CD14-positive monocyte (primary cell): ENCODE data around the gene GABARAP. TPM values are rescaled to one million over a fixed set of nuclear protein-coding genes. Genes with fewer than 3 reads are reported as not detected.
A peak's percentile ranks its signal among the peaks of the same experiment; 100 is the strongest.

Experiments
- DNase-seq, 3 donors: peaks; one replicate each; pipeline ENCODE4 v3.0.0-alpha.2; 2011 to 2022
- H2AFZ ChIP-seq: 2 replicates; pipeline ENCODE4 v1.6.0; 2012; ENCODE audit warnings: mild to moderate bottlenecking, low read depth, low read length, inconsistent platforms; ENCODE audit not compliant: insufficient read depth, poor library complexity, severe bottlenecking
- H3K27ac ChIP-seq, 2 donors: 1 replicate in 1 of 2; 2 replicates in 1 of 2; pipeline ENCODE4 v1.5.1; 2012 to 2013; ENCODE audit warnings: low read length in 2 of 2, control low read depth in 1 of 2, inconsistent platforms in 1 of 2, low read depth in 1 of 2, mild to moderate bottlenecking in 1 of 2
- H3K27me3 ChIP-seq, 2 donors: one replicate each; pipeline versions ENCODE4 v1.6.0 to v1.6.1; 2011 to 2013; ENCODE audit warnings: low read length in 2 of 2; ENCODE audit not compliant: control insufficient read depth in 2 of 2, insufficient read depth in 2 of 2
- H3K36me3 ChIP-seq, 2 donors: replicated peaks in 1 of 2; 1 replicate in 1 of 2; 2 replicates in 1 of 2; pipeline versions ENCODE4 v1.5.1 to v1.6.1; 2012 to 2013; ENCODE audit warnings: low read length in 2 of 2, control low read depth in 1 of 2, inconsistent platforms in 1 of 2, mild to moderate bottlenecking in 1 of 2; ENCODE audit not compliant: insufficient read depth in 2 of 2, control insufficient read depth in 1 of 2
- H3K4me1 ChIP-seq, 2 donors: 1 replicate in 1 of 2; 2 replicates in 1 of 2; pipeline versions ENCODE4 v1.5.1 to v1.6.1; 2012 to 2013; ENCODE audit warnings: low read length in 2 of 2, control low read depth in 1 of 2, inconsistent platforms in 1 of 2, mild to moderate bottlenecking in 1 of 2, moderate library complexity in 1 of 2; ENCODE audit not compliant: insufficient read depth in 2 of 2, control insufficient read depth in 1 of 2
- H3K4me2 ChIP-seq: replicated peaks from 2 replicates; pipeline ENCODE3; 2012; ENCODE audit warnings: low read length, moderate library complexity, mild to moderate bottlenecking; ENCODE audit not compliant: poor library complexity, severe bottlenecking; ENCODE audit errors: extremely low read depth
- H3K4me3 ChIP-seq, 3 experiments: fragments of 200-600 bp in 1 of 3; sonication (generic) in 1 of 3; replicated peaks in 1 of 3; 1 replicate in 2 of 3; 2 replicates in 1 of 3; pipeline ENCODE4 v1.5.1; 2011 to 2013; ENCODE audit warnings: low read length in 3 of 3, mild to moderate bottlenecking in 3 of 3, control low read depth in 2 of 3, low read depth in 2 of 3, inconsistent platforms in 1 of 3, moderate library complexity in 1 of 3
- H3K79me2 ChIP-seq: 2 replicates; pipeline ENCODE4 v1.6.0; 2012; ENCODE audit warnings: mild to moderate bottlenecking, control low read depth, inconsistent platforms, low read length, moderate library complexity; ENCODE audit not compliant: insufficient read depth
- H3K9ac ChIP-seq: 2 replicates; pipeline ENCODE4 v1.6.0; 2017; ENCODE audit warnings: low read length, mild to moderate bottlenecking; ENCODE audit not compliant: insufficient read depth, poor library complexity, severe bottlenecking
- H3K9me3 ChIP-seq, 2 donors: replicated peaks in 1 of 2; 1 replicate in 1 of 2; 2 replicates in 1 of 2; pipeline versions ENCODE4 v1.5.1 to v1.6.1; 2012 to 2013; ENCODE audit warnings: low read length in 2 of 2, control low read depth in 1 of 2; ENCODE audit not compliant: control insufficient read depth in 1 of 2, insufficient read depth in 1 of 2
- H4K20me1 ChIP-seq: 2 replicates; pipeline ENCODE4 v1.6.0; 2012; ENCODE audit warnings: mild to moderate bottlenecking, low read length, control low read depth, moderate library complexity; ENCODE audit not compliant: insufficient read depth
- H3K27ac Mint-ChIP-seq, 7 donors: one replicate each; pipeline ENCODE4 v1.8.0; 2020; ENCODE audit warnings: mild to moderate bottlenecking in 7 of 7, mixed read lengths in 7 of 7, moderate library complexity in 6 of 7, inconsistent platforms in 2 of 7
- H3K27me3 Mint-ChIP-seq, 3 donors: one replicate each; pipeline ENCODE4 v1.8.0; 2021 to 2022; ENCODE audit warnings: low read depth in 3 of 3, mild to moderate bottlenecking in 3 of 3, mixed read lengths in 3 of 3, moderate library complexity in 3 of 3, inconsistent platforms in 1 of 3
- H3K36me3 Mint-ChIP-seq, 2 donors: one replicate each; pipeline ENCODE4 v1.8.0; 2020; ENCODE audit warnings: mixed read lengths in 2 of 2, inconsistent platforms in 1 of 2, mild to moderate bottlenecking in 1 of 2
- H3K4me1 Mint-ChIP-seq: one replicate; pipeline ENCODE4 v1.8.0; 2020; ENCODE audit warnings: mild to moderate bottlenecking, mixed read lengths
- H3K4me3 Mint-ChIP-seq, 2 donors: one replicate each; pipeline ENCODE4 v1.8.0; 2020; ENCODE audit warnings: mild to moderate bottlenecking in 2 of 2, mixed read lengths in 2 of 2, moderate library complexity in 1 of 2
- H3K9me3 Mint-ChIP-seq, 7 donors: one replicate each; pipeline ENCODE4 v1.8.0; 2020 to 2022; ENCODE audit warnings: mixed read lengths in 7 of 7, mild to moderate bottlenecking in 6 of 7, moderate library complexity in 6 of 7, inconsistent platforms in 2 of 7
- WGBS: methylation state at CpG from one replicate; pipeline ENCODE4 v1.1.5; 2013; ENCODE audit warnings: missing lambda C conversion rate; ENCODE audit not compliant: insufficient coverage; 5-methylcytosine and 5-hydroxymethylcytosine counted together
- intact Hi-C, 2 donors: fragments of 100-400 bp; cut with micrococcal nuclease; formaldehyde crosslinking; loops; one replicate each; pipeline versions ENCODE4 v1.15.0 to v1.15.1; 2023
- polyA plus RNA-seq, 3 donors: library from polyadenylated mRNA; depleted of rRNA in 1 of 3; unstranded in 2 of 3; stranded (reverse) in 1 of 3; fragments of 300-500 nt in 2 of 3; fragments of >200 nt in 1 of 3; fragmentation: Illumina TruSeq in 2 of 3; gene quantifications; 1 replicate in 2 of 3; 2 replicates in 1 of 3; pipeline ENCODE4 v1.2.3, GENCODE V29; 2012 to 2021
- TF ChIP-seq, protein P1 (sequence below): fragments of 200-600 bp; IDR thresholded peaks from one replicate; pipeline ENCODE4 v1.8.0; 2022; ENCODE audit warnings: antibody characterized with exemption, mild to moderate bottlenecking

The GABARAP gene
- polyA plus RNA-seq, 3 donors = 1,029 to 2,937 (median 2,814) TPM

GRCh38 chr17:7213895-7214299 lies 28.4 kb downstream of the GABARAP start:
- peak overlapping the region; percentile 39 for H3K9ac ChIP-seq
- peak overlapping the region; percentile 78 for H3K4me2 ChIP-seq
- intact Hi-C loops = loop anchor here in 1 of 2 donors (2.0 to 10.0 kb wide), 2 partner anchors 21 to 191 kb away; partner anchors contain the start of genes DVL2, NLGN2 and TMEM256
- no peaks in the 10 kb centered on the region for H3K36me3 ChIP-seq
- Mint-ChIP-seq H3K27ac (peak overlapping the region; percentile 91 to 100 (median 99)), H3K4me1 (peaks cover 60% of the 10 kb centered on the region), H3K27me3 (peaks cover 0 to 11% (median 3%) of the 10 kb centered on the region in 3 donors), H3K36me3 (peaks cover 4 to 14% of the 10 kb centered on the region in 2 donors), H3K9me3 (no peaks in the 10 kb centered on the region), H3K4me3 (peak overlapping the region; percentile 89 to 90)
- peak overlapping the region; percentile 69 to 71 for H3K27ac ChIP-seq
- peak; percentile 86 to 94 (median 89) for DNase-seq
- H2AFZ ChIP-seq = no peak overlapping the region
- H3K4me3 ChIP-seq = peak overlapping the region; percentile 46 to 83 (median 62)
- H4K20me1 ChIP-seq = peaks cover 58% of the 10 kb centered on the region
- H3K27me3 ChIP-seq = no peaks in the 10 kb centered on the region
- WGBS = 1% methylated on average over 10 of the region's 15 CpGs
- H3K79me2 ChIP-seq = peaks cover 68% of the 10 kb centered on the region
- TF ChIP-seq, protein P1, sequence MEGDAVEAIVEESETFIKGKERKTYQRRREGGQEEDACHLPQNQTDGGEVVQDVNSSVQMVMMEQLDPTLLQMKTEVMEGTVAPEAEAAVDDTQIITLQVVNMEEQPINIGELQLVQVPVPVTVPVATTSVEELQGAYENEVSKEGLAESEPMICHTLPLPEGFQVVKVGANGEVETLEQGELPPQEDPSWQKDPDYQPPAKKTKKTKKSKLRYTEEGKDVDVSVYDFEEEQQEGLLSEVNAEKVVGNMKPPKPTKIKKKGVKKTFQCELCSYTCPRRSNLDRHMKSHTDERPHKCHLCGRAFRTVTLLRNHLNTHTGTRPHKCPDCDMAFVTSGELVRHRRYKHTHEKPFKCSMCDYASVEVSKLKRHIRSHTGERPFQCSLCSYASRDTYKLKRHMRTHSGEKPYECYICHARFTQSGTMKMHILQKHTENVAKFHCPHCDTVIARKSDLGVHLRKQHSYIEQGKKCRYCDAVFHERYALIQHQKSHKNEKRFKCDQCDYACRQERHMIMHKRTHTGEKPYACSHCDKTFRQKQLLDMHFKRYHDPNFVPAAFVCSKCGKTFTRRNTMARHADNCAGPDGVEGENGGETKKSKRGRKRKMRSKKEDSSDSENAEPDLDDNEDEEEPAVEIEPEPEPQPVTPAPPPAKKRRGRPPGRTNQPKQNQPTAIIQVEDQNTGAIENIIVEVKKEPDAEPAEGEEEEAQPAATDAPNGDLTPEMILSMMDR = peak; percentile 36
- H3K9me3 ChIP-seq = no peaks in the 10 kb centered on the region
- peaks cover 50 to 53% of the 10 kb centered on the region in 2 donors for H3K4me1 ChIP-seq

- H2AFZ ChIP-seq = no peak overlapping the region
- Mint-ChIP-seq H3K27me3 (peaks cover 0 to 14% (median 4%) of the 10 kb centered on the region in 3 donors), H3K9me3 (no peaks in the 10 kb centered on the region), H3K4me1 (peaks cover 43% of the 10 kb centered on the region), H3K27ac (peak overlapping the region in 3 of 7 donors; percentile 33 to 71 (median 54)), H3K36me3 (peaks cover 4 to 22% of the 10 kb centered on the region in 2 donors), H3K4me3 (no peak overlapping the region)
- H3K9me3 ChIP-seq = no peaks in the 10 kb centered on the region
- TF ChIP-seq, protein P1 = no peak
- H4K20me1 ChIP-seq = peaks cover 68% of the 10 kb centered on the region
- WGBS = 70% methylated on average over 11 of the region's 37 CpGs
- H3K79me2 ChIP-seq = peaks cover 67% of the 10 kb centered on the region
- no peak for DNase-seq
- H3K9ac ChIP-seq = no peak overlapping the region
- H3K36me3 ChIP-seq = no peaks in the 10 kb centered on the region
- H3K4me2 ChIP-seq = no peak overlapping the region
- peaks cover 32 to 34% of the 10 kb centered on the region in 2 donors for H3K4me1 ChIP-seq
- no peaks in the 10 kb centered on the region for H3K27me3 ChIP-seq
- H3K4me3 ChIP-seq = no peak overlapping the region
- H3K27ac ChIP-seq = no peak overlapping the region
- intact Hi-C loops = loop anchor here in 1 of 2 donors (10.0 kb wide), 1 partner anchor 193 kb away; the partner anchor contains the start of genes NLGN2 and TMEM256
Observed at GRCh38 chr17:7211491-7212273, 30.6 kb downstream of the GABARAP start.
